Measurements from ENCODE around the gene YPEL3.
A peak's percentile ranks its signal among the peaks of the same experiment; 100 is the strongest.

The YPEL3 gene

DNA sequence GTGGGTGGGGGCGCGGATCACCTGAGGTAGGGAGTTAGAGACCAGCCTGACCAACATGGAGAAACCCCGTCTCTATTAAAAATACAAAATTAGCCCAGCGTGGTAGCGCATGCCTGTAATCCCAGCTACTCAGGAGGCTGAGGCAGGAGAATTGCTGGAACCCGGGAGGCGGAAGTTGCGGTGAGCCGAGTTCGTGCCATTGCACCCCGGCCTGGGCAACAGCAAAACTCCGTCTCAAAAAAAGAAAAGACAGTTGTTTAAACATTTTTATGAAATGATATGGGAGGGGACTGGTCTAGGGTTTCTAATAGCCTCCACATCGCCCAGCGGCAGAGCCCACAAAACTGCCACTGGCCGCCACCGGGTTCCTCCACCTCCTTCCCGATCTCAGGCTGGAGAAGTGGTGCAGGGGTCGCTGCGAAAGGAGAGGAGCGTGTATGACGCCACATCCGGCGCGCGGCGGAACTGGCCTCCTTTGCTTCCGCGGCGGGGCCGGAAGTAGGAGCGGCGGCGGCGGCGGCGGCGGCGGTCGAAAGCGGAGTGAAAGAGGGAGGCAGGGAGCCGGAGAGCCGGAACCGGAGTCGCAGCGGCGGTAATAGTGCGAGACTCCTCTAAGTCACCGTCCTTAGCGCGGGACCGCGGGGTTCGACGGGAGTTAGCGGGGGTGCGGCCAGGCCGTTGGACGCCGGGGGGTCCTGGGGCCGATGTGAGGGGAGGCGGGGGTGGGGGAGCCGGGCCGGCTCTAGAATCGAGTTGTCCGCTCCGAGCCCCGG, 20.3 kb downstream of the YPEL3 start, which contains the start of gene PPP4C:
Gene PPP4C (plus strand): TSS at position 492 of the 773 bp plus-strand sequence. CDS start 384 bp downstream, outside the sequence.
- TF ChIP-seq GATA3 (IDR thresholded peaks at IDR 0.05; ENCODE audit: low read depth, low read length) = no peak
- no peak for TF ChIP-seq GATA2 (IDR thresholded peaks at IDR 0.05; ENCODE audit: low read depth, low read length)

DNA sequence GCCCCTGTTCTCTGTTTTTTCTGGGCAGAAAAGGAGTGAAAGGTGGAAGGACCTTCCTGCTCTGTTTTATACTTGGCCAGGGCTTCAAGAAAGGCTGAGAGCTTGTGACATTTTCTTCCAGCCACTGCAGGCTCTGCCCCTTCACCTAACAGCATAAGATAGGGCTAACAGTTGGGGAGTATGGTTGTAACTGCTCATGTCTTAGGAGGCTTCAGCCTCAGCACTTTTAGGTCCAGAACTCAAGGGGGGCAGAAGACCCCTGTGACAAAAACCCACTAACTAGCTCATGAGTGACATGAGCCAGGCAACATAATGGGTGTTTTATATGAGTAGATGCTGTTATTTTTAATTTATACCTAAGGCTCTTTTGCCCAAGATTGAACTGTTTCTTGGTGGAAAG, 25.5 kb downstream of the YPEL3 start:
- no peak for TF ChIP-seq GATA2 (IDR thresholded peaks at IDR 0.05; ENCODE audit: low read depth, low read length)
- no peak for TF ChIP-seq GATA3 (IDR thresholded peaks at IDR 0.05; ENCODE audit: low read depth, low read length)

DNA sequence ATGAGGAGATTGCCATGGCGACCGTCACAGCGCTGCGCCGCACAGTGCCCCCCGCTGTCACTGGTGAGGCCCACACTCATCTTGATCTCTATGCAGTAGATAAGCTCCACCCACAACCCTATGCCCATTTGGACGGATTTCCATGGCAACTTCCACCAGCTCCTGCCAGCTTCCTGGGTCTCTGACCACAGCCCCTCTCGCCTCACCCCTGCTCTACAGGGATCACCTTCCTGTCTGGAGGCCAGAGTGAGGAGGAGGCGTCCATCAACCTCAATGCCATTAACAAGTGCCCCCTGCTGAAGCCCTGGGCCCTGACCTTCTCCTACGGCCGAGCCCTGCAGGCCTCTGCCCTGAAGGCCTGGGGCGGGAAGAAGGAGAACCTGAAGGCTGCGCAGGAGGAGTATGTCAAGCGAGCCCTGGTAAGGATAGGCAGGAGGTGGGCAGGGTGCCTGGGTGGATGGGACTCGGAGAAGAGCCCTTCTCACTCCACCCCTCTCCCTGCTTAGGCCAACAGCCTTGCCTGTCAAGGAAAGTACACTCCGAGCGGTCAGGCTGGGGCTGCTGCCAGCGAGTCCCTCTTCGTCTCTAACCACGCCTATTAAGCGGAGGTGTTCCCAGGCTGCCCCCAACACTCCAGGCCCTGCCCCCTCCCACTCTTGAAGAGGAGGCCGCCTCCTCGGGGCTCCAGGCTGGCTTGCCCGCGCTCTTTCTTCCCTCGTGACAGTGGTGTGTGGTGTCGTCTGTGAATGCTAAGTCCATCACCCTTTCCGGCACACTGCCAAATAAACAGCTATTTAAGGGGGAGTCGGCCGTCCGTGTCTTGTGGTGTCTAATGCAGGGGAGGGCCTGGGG, 26.2 kb downstream of the YPEL3 start:
- no peak for TF ChIP-seq GATA2 (IDR thresholded peaks at IDR 0.05; ENCODE audit: low read depth, low read length)

DNA sequence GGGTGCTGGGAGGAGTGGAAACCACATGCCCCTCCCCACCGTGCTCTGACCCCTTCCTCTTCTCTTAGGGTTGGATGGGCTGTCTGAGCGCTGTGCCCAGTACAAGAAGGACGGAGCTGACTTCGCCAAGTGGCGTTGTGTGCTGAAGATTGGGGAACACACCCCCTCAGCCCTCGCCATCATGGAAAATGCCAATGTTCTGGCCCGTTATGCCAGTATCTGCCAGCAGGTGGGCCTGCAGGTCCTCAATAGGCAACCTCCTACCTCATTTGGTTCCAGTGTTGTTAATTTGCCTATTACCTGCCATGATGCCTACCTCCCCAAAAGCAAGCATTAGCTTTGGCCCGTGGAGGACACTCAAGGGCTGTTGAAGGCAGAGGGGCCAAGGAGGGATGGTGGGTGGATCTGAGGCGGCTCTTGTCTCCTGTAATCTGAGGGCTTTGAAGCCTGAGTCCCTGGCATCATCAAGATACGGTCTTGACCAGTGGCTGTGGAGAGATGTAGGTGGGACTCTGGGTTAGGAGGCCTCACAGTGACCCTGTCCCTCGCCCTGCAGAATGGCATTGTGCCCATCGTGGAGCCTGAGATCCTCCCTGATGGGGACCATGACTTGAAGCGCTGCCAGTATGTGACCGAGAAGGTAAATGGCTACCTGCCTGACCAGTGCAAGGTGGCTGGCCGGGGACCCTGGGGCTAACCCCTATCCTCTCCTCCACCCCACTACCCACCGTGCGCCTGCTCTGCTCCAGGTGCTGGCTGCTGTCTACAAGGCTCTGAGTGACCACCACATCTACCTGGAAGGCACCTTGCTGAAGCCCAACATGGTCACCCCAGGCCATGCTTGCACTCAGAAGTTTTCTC, 27.0 kb downstream of the YPEL3 start:
- TF ChIP-seq GATA2 (IDR thresholded peaks at IDR 0.05; ENCODE audit: low read depth, low read length) = no peak
- no peak for TF ChIP-seq GATA3 (IDR thresholded peaks at IDR 0.05; ENCODE audit: low read depth, low read length)

DNA sequence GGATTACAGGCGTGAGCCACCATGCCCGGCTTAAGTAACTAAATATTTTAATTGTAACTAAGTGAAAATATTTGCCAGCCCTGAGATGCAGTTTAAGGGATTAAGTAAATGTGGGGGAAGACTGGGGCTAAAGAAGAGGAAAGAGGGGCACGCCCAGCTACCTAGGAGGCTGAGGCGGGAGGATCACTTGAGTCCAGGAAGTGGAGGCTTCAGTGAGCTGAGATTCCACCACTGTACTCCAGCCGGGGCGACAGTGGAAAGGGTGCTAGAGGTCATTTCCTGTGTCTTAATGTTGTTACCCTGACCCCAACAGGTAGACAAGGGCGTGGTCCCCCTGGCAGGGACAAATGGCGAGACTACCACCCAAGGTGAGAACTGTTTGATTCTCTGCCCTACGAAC, 27.7 kb downstream of the YPEL3 start:
- TF ChIP-seq GATA3 (IDR thresholded peaks at IDR 0.05; ENCODE audit: low read depth, low read length) = no peak
- no peak for TF ChIP-seq GATA2 (IDR thresholded peaks at IDR 0.05; ENCODE audit: low read depth, low read length)

DNA sequence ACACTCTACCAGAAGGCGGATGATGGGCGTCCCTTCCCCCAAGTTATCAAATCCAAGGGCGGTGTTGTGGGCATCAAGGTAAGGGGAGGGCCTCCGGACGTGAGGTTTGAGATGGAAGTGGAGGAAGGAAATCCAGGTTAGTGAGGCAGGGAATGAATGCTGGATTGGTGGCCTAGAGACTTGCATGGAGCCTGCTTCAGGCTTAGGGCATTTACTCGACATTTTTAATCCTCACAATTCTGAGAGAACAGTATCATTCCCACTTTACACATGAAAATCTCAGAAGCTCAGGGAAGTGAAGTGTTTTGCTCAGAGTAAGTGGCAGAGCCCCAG, 28.5 kb downstream of the YPEL3 start:
- TF ChIP-seq GATA2 (IDR thresholded peaks at IDR 0.05; ENCODE audit: low read depth, low read length) = no peak
- no peak for TF ChIP-seq GATA3 (IDR thresholded peaks at IDR 0.05; ENCODE audit: low read depth, low read length)

DNA sequence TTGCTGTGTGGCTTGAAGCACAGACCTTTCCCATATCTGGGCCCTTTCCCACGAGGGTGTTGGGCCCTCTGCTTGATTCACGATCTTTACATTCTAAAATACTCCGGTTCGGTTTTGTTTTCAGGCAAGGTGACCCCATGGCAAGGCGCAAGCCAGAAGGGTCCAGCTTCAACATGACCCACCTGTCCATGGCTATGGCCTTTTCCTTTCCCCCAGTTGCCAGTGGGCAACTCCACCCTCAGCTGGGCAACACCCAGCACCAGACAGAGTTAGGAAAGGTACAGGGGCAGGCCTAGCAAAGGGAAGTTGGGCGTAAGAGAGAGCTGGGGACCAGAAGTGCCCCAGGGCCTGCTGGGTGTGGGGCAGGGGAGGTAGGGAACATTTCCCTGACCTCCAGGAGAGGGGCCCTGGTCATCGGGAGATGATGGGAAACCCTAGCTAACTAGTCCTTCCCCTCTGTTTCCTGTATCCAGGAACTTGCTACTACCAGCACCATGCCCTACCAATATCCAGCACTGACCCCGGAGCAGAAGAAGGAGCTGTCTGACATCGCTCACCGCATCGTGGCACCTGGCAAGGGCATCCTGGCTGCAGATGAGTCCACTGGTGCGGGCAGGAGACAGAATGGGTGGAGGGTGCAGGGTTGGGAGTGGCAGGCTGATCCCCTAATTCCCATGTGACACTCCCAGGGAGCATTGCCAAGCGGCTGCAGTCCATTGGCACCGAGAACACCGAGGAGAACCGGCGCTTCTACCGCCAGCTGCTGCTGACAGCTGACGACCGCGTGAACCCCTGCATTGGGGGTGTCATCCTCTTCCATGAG, 29.0 kb downstream of the YPEL3 start:
- TF ChIP-seq GATA2 (IDR thresholded peaks at IDR 0.05; ENCODE audit: low read depth, low read length) (no peak), GATA3 (IDR thresholded peaks at IDR 0.05; ENCODE audit: low read depth, low read length) (no peak)

DNA sequence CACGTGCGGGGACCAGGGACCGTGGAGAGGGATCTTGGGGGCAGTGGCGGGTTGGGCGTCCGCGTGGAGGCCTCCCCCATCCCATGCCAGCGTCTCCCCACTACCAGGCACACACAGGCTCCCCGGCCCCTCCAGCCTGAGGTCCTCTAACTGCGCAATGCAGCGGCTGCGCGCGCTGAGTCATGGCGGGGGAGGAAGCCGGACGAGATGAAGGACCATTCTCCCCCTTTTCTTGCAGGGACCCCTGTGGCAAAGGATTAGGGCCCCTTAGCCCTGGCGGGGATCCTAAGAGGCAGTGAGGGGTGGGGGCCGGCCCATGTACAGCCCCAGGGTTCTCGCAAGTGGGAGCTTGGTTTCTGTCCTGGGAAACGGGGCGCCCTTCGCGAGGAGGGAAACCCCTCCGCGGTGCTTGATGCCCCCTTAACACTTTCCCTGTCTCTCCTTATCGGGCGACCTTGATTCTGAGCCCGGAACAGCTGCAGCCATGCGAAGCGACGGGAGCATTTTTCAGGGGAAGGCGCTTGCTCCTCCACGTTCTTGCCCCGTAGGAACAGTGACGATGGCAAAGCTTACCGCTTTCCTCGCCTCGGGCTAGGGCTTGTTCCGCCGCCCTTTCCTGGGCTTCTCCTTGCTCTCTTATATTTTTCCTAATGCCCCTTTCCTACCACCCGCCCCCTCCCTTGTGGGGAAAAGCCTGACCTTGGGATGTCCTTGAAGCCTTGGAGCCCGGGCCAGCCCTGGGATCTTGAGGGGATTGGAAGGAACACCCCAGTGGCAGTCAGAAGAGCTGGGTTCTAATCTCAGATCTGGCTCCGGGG, 29.9 kb downstream of the YPEL3 start:
- TF ChIP-seq GATA2 (IDR thresholded peaks at IDR 0.05; ENCODE audit: low read depth, low read length) (no peak), GATA3 (IDR thresholded peaks at IDR 0.05; ENCODE audit: low read depth, low read length) (no peak)

- TF ChIP-seq GATA3 (IDR thresholded peaks at IDR 0.05; ENCODE audit: low read depth, low read length) (no peak), GATA2 (IDR thresholded peaks at IDR 0.05; ENCODE audit: low read depth, low read length) (no peak)
Measured at GRCh38 chr16:30065102-30065942, 30.7 kb downstream of the YPEL3 start, which contains the start of gene ALDOA. Gene ALDOA, plus strand, starts transcription at chr16:30065760. Its CDS starts 1,138 bp downstream, at chr16:30066898.

- peak; percentile 25; the same call in 1 of the 2 replicates for TF ChIP-seq GATA2 (IDR thresholded peaks at IDR 0.05; ENCODE audit: low read depth, low read length)
- no peak for TF ChIP-seq GATA3 (IDR thresholded peaks at IDR 0.05; ENCODE audit: low read depth, low read length)
Measured at GRCh38 chr16:30064729-30065101, 31.3 kb downstream of the YPEL3 start.

DNA sequence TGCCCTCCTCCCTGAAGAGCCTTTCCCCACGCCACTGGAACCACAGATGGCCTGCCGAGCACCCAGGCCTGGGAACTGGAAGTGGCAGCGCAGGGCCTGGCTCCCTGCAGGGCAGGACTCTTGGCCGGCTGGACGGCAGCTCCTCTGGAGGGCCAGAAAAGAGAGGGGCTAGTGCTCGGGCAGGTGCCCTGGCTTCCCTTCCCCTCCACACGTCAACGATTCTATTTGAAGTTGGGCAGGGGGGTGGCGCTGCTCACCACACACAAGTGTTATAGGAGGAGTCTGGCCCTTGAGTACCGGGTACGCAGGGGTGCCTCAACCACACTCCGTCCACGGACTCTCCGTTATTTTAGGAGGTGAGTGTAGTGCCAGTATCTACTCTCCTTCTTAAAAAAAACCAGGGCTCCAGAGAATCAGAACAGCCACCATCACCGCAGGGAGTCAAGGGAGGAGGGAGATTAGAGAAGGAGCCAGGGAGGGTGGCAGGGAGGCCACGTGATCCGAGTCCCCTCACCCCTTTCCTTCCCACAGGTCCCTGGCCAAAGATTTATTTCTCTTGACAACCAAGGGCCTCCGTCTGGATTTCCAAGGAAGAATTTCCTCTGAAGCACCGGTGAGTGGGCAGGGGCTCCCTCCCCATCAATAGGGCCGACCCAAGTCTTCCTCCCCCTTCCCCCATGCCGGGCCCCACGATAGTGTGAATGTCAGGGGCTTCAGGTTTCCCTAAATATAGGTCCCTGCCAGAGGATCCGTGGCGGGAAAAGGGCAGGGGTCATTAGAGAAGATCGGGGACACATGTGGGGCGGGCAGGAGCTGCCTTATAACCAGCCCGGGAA, 31.9 kb downstream of the YPEL3 start:
- TF ChIP-seq GATA3 (IDR thresholded peaks at IDR 0.05; ENCODE audit: low read depth, low read length) = no peak

Measured in SH-SY5Y (cell line).